GM23248 (cell line): ENCODE measurements around the gene DDI1.

ENCODE experiments used
- EZH2 ChIP-seq: fragments of 200-600 bp; sonication (generic); IDR thresholded peaks from 2 replicates; pipeline ENCODE4 v1.6.1; 2018; ENCODE audit warnings: antibody characterized with exemption, mild to moderate bottlenecking; ENCODE audit not compliant: insufficient read depth, poor library complexity, severe bottlenecking
- EZH2phosphoT487 ChIP-seq: fragments of 200-600 bp; sonication (generic); IDR thresholded peaks from 2 replicates; pipeline ENCODE4 v1.6.1; 2018; ENCODE audit warnings: antibody characterized with exemption, moderate library complexity, mild to moderate bottlenecking, low read depth; ENCODE audit not compliant: insufficient read depth

GRCh38 chr11:104075706-104076105, 39.3 kb downstream of the DDI1 start:
- no peak for TF ChIP-seq EZH2
- no peak for TF ChIP-seq EZH2phosphoT487
